OCI-LY3 (cell line): ENCODE results near the gene MACROD2.

Experiments
- H2AFZ ChIP-seq: fragments of 200-600, 300-600 bp; shearing (Covaris generic); 2 replicates; pipeline ENCODE4 v1.6.0; 2014; ENCODE audit warnings: antibody characterized with exemption, low read depth, low read length
- H3K27ac ChIP-seq: fragments of 200-600, 300-600 bp; sonication (generic); 2 replicates; pipeline ENCODE4 v1.5.1; 2014; ENCODE audit warnings: mild to moderate bottlenecking, low read length, moderate library complexity, mixed read lengths
- H3K27me3 ChIP-seq: fragments of 200-600, 300-600 bp; sonication (generic); 2 replicates; pipeline ENCODE4 v1.6.1; 2014; ENCODE audit warnings: low read depth, low read length, mixed read lengths
- H3K36me3 ChIP-seq: fragments of 200-600, 300-600 bp; sonication (generic); replicated peaks from 2 replicates; pipeline ENCODE3; 2014; ENCODE audit warnings: low read depth, low read length, mixed read lengths
- H3K4me1 ChIP-seq: fragments of 300-600, 200-600 bp; sonication (generic); 2 replicates; pipeline ENCODE4 v1.6.1; 2014; ENCODE audit warnings: low read length, mixed read lengths
- H3K4me2 ChIP-seq: fragments of 200-600, 300-600 bp; sonication (generic); 2 replicates; pipeline ENCODE4 v1.6.1; 2014; ENCODE audit warnings: low read length, mixed read lengths
- H3K4me3 ChIP-seq: fragments of 300-600, 200-600 bp; sonication (generic); 2 replicates; pipeline ENCODE4 v1.5.1; 2014; ENCODE audit warnings: antibody characterized with exemption, mild to moderate bottlenecking, low read length, moderate library complexity
- H3K79me2 ChIP-seq: fragments of 300-600, 200-600 bp; shearing (Covaris generic); 2 replicates; pipeline ENCODE4 v1.6.1; 2014; ENCODE audit warnings: mild to moderate bottlenecking, low read length, mixed read lengths
- H3K9ac ChIP-seq: fragments of 300-600, 200-600 bp; shearing (Covaris generic); 2 replicates; pipeline ENCODE4 v1.6.0; 2014; ENCODE audit warnings: mild to moderate bottlenecking, low read length, moderate library complexity
- H3K9me3 ChIP-seq: fragments of 200-600, 300-600 bp; shearing (Covaris generic); 2 replicates; pipeline ENCODE4 v1.6.1; 2014; ENCODE audit warnings: low read length, mixed read lengths; ENCODE audit not compliant: insufficient read depth
- H4K20me1 ChIP-seq: fragments of 200-600, 300-600 bp; sonication (generic); 2 replicates; pipeline ENCODE4 v1.6.1; 2016; ENCODE audit warnings: low read length, mixed read lengths; ENCODE audit not compliant: insufficient read depth
- CTCF ChIP-seq: fragments of 200-600, 300-600 bp; sonication (generic); IDR thresholded peaks from 2 replicates; pipeline ENCODE4 v1.5.1; 2014; ENCODE audit warnings: antibody characterized with exemption, low read length, low read depth
- EZH2phosphoT487 ChIP-seq: fragments of 200-600 bp; shearing (Covaris generic); IDR thresholded peaks from 2 replicates; pipeline ENCODE4 v1.6.1; 2018; ENCODE audit warnings: antibody characterized with exemption, mixed run types, low read depth

The MACROD2 gene

GRCh38 chr20:15705975-15706374, 1710.7 kb downstream of the MACROD2 start:
- no peaks in the 10 kb centered on the region for H3K9me3 ChIP-seq
- no peak overlapping the region for H3K4me3 ChIP-seq
- H3K9ac ChIP-seq = no peak overlapping the region
- H3K4me1 ChIP-seq = peaks cover 19% of the 10 kb centered on the region
- H2AFZ ChIP-seq = no peak overlapping the region
- H3K36me3 ChIP-seq = no peaks in the 10 kb centered on the region
- H3K79me2 ChIP-seq = no peaks in the 10 kb centered on the region
- no peak overlapping the region for H3K4me2 ChIP-seq
- TF ChIP-seq CTCF (no peak), EZH2phosphoT487 (no peak)
- no peaks in the 10 kb centered on the region for H3K27me3 ChIP-seq
- no peak overlapping the region for H3K27ac ChIP-seq
- H4K20me1 ChIP-seq = no peaks in the 10 kb centered on the region

DNA sequence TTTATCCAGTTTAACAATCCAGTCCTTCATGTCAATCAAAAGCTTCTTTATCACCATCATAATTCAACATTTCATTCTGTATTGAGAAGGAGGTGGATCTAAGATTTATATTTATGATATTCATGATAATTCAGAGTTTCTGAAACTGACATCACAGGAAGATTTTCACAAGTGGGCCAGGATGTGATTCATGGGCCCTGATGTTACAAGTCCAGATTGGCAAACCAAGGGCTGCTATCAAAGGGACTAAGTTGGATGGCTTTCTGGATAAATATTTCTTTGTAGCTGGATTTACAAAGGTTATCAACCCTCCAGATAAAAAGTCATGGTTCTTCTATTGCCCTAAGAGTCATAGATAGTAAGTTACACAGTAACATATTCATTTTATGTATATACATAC, 1711.4 kb downstream of the MACROD2 start:
- Histone ChIP-seq H3K4me3 (no peak overlapping the region), H3K4me1 (peaks cover 19% of the 10 kb centered on the region), H3K4me2 (no peak overlapping the region), H3K9me3 (no peaks in the 10 kb centered on the region), H3K27ac (no peak overlapping the region), H3K9ac (no peak overlapping the region), H4K20me1 (no peaks in the 10 kb centered on the region), H3K27me3 (no peaks in the 10 kb centered on the region), H2AFZ (no peak overlapping the region), H3K36me3 (no peaks in the 10 kb centered on the region), H3K79me2 (no peaks in the 10 kb centered on the region)
- TF ChIP-seq CTCF (no peak), EZH2phosphoT487 (no peak)

GRCh38 chr20:15708984-15709598, 1713.8 kb downstream of the MACROD2 start:
- Histone ChIP-seq H3K79me2 (no peaks in the 10 kb centered on the region), H3K27ac (no peak overlapping the region), H4K20me1 (no peaks in the 10 kb centered on the region), H3K9ac (no peak overlapping the region), H3K27me3 (no peaks in the 10 kb centered on the region), H3K36me3 (no peaks in the 10 kb centered on the region), H2AFZ (no peak overlapping the region), H3K4me1 (peaks cover 5% of the 10 kb centered on the region), H3K9me3 (no peaks in the 10 kb centered on the region), H3K4me2 (0 out of 2 replicates have a peak overlapping the region, but pooled peaks have one; percentile 4), H3K4me3 (no peak overlapping the region)
- no peak for TF ChIP-seq EZH2phosphoT487
- TF ChIP-seq CTCF = peak; percentile 89

DNA sequence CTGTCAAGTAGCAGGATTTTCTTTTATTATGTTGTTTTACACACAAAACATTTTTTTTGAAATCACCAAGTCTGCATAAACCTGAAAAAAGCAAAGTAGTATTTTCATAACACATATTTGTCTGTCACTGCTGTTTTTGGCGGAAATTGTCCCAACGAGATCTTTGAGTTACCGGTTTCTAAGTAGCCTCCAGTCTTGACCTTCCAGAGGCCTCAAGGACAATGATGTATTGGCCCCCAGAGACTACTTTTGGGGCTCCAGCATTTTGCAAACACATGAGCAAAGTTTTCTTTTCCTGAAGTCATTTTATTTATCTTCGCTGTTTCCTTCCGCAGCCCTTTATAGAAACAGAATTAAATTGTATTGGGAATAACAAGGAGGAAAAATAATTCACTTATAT, 1715.3 kb downstream of the MACROD2 start:
- H3K27me3 ChIP-seq = no peaks in the 10 kb centered on the region
- no peaks in the 10 kb centered on the region for H3K9me3 ChIP-seq
- no peak overlapping the region for H3K27ac ChIP-seq
- H3K79me2 ChIP-seq = no peaks in the 10 kb centered on the region
- no peak overlapping the region for H3K9ac ChIP-seq
- H3K4me3 ChIP-seq = no peak overlapping the region
- no peak overlapping the region for H3K4me2 ChIP-seq
- TF ChIP-seq CTCF = no peak
- no peaks in the 10 kb centered on the region for H3K36me3 ChIP-seq
- no peaks in the 10 kb centered on the region for H4K20me1 ChIP-seq
- no peaks in the 10 kb centered on the region for H3K4me1 ChIP-seq
- H2AFZ ChIP-seq = no peak overlapping the region
